MV-4-11 (cell line): ENCODE results near the gene CDK6.

Experiments used
- DNase-seq: peaks from one replicate; lab custom pipeline; 2025; lab: John Stamatoyannopoulos, UW

Gene CDK6

GRCh38 chr7:92793656-92794205 lies 42.6 kb downstream of the CDK6 start:
- peak; percentile 61 for DNase-seq

GRCh38 chr7:92790992-92791391 lies 45.4 kb downstream of the CDK6 start:
- no peak for DNase-seq

- peak; percentile 28 for DNase-seq
These were observed 47.7 kb downstream of the CDK6 start for GRCh38 chr7:92788559-92789183.

GRCh38 chr7:92785923-92786322 lies 50.5 kb downstream of the CDK6 start:
- no peak for DNase-seq

GRCh38 chr7:92784935-92785334 lies 51.4 kb downstream of the CDK6 start:
- DNase-seq, result no peak

- no peak for DNase-seq
These were observed 52.8 kb downstream of the CDK6 start for GRCh38 chr7:92783260-92784201.

GRCh38 chr7:92782855-92783254 lies 53.5 kb downstream of the CDK6 start:
- no peak for DNase-seq

- DNase-seq, result no peak
These were observed 54.1 kb downstream of the CDK6 start for GRCh38 chr7:92782236-92782635.

- peak; percentile 62 for DNase-seq
These were observed 55.2 kb downstream of the CDK6 start for GRCh38 chr7:92781117-92781720.

GRCh38 chr7:92778972-92779371 lies 57.4 kb downstream of the CDK6 start:
- peak; percentile 95 for DNase-seq

- DNase-seq, result no peak
These were observed 58.4 kb downstream of the CDK6 start for GRCh38 chr7:92777993-92778392.

GRCh38 chr7:92773808-92774207 lies 62.6 kb downstream of the CDK6 start:
- DNase-seq, result no peak

GRCh38 chr7:92769844-92770243 lies 66.5 kb downstream of the CDK6 start:
- DNase-seq, result no peak

- no peak for DNase-seq
These were observed 67.0 kb downstream of the CDK6 start for GRCh38 chr7:92769394-92769699.

GRCh38 chr7:92768501-92769393 lies 67.6 kb downstream of the CDK6 start:
- DNase-seq, result no peak

GRCh38 chr7:92767437-92767836 lies 68.9 kb downstream of the CDK6 start:
- DNase-seq, result no peak

GRCh38 chr7:92766461-92767003 lies 69.8 kb downstream of the CDK6 start:
- DNase-seq, result no peak

- no peak for DNase-seq
These were observed 70.6 kb downstream of the CDK6 start for GRCh38 chr7:92765725-92766124.

GRCh38 chr7:92763636-92764423 lies 72.5 kb downstream of the CDK6 start:
- DNase-seq, result peak; percentile 67

GRCh38 chr7:92762851-92763250 lies 73.5 kb downstream of the CDK6 start:
- DNase-seq, result no peak
